ENCODE data around the gene MPHOSPH6.

The MPHOSPH6 gene

GRCh38 chr16:82190386-82190785 lies 20.4 kb upstream of the MPHOSPH6 start:
- H3K27ac ChIP-seq (ENCODE audit: low read depth, low read length), result no peak overlapping the region
- no peaks in the 10 kb centered on the region for H3K9me3 ChIP-seq (ENCODE audit: control insufficient read depth, insufficient read depth, low read length)

GRCh38 chr16:82187829-82188228 lies 17.8 kb upstream of the MPHOSPH6 start:
- H3K9ac ChIP-seq (ENCODE audit: low read depth, low read length), result no peak overlapping the region
- no peaks in the 10 kb centered on the region for H3K9me3 ChIP-seq (ENCODE audit: control insufficient read depth, insufficient read depth, low read length)
- no peak overlapping the region for H3K27ac ChIP-seq (ENCODE audit: low read depth, low read length)
- no peaks in the 10 kb centered on the region for H3K36me3 ChIP-seq (ENCODE audit: control insufficient read depth, insufficient read depth, low read length)
- H3K4me3 ChIP-seq (ENCODE audit: low read depth, low read length), result no peak overlapping the region
- no peaks in the 10 kb centered on the region for H3K27me3 ChIP-seq (ENCODE audit: control insufficient read depth, insufficient read depth, low read length)
- peaks cover 8% of the 10 kb centered on the region for H3K4me1 ChIP-seq (ENCODE audit: control insufficient read depth, insufficient read depth, low read length)

More at GRCh38 chr16:82190386-82190785, 20.4 kb upstream of the MPHOSPH6 start:
- H3K4me1 ChIP-seq (ENCODE audit: control insufficient read depth, insufficient read depth, low read length), result peaks cover 8% of the 10 kb centered on the region
- no peaks in the 10 kb centered on the region for H3K36me3 ChIP-seq (ENCODE audit: control insufficient read depth, insufficient read depth, low read length)
- no peak overlapping the region for H3K9ac ChIP-seq (ENCODE audit: low read depth, low read length)
- H3K27me3 ChIP-seq (ENCODE audit: control insufficient read depth, insufficient read depth, low read length), result no peaks in the 10 kb centered on the region
- H3K4me3 ChIP-seq (ENCODE audit: low read depth, low read length), result no peak overlapping the region

- Histone ChIP-seq H3K4me3 (ENCODE audit: low read depth, low read length) (no peak overlapping the region), H3K36me3 (ENCODE audit: control insufficient read depth, insufficient read depth, low read length) (no peaks in the 10 kb centered on the region), H3K9ac (ENCODE audit: low read depth, low read length) (no peak overlapping the region), H3K9me3 (ENCODE audit: control insufficient read depth, insufficient read depth, low read length) (no peaks in the 10 kb centered on the region), H3K27me3 (ENCODE audit: control insufficient read depth, insufficient read depth, low read length) (no peaks in the 10 kb centered on the region), H3K27ac (ENCODE audit: low read depth, low read length) (no peak overlapping the region), H3K4me1 (ENCODE audit: control insufficient read depth, insufficient read depth, low read length) (peaks cover 14% of the 10 kb centered on the region)
Observed at GRCh38 chr16:82185012-82185411, 15.0 kb upstream of the MPHOSPH6 start.

GRCh38 chr16:82184213-82184612 lies 14.2 kb upstream of the MPHOSPH6 start:
- no peak overlapping the region for H3K9ac ChIP-seq (ENCODE audit: low read depth, low read length)
- no peaks in the 10 kb centered on the region for H3K36me3 ChIP-seq (ENCODE audit: control insufficient read depth, insufficient read depth, low read length)
- no peaks in the 10 kb centered on the region for H3K27me3 ChIP-seq (ENCODE audit: control insufficient read depth, insufficient read depth, low read length)
- no peak overlapping the region for H3K27ac ChIP-seq (ENCODE audit: low read depth, low read length)
- no peaks in the 10 kb centered on the region for H3K9me3 ChIP-seq (ENCODE audit: control insufficient read depth, insufficient read depth, low read length)
- H3K4me3 ChIP-seq (ENCODE audit: low read depth, low read length), result no peak overlapping the region
- H3K4me1 ChIP-seq (ENCODE audit: control insufficient read depth, insufficient read depth, low read length), result peaks cover 12% of the 10 kb centered on the region

GRCh38 chr16:82183004-82183397 lies 13.0 kb upstream of the MPHOSPH6 start:
- no peak overlapping the region for H3K9ac ChIP-seq (ENCODE audit: low read depth, low read length)
- H3K27me3 ChIP-seq (ENCODE audit: control insufficient read depth, insufficient read depth, low read length), result no peaks in the 10 kb centered on the region
- no peaks in the 10 kb centered on the region for H3K36me3 ChIP-seq (ENCODE audit: control insufficient read depth, insufficient read depth, low read length)
- H3K9me3 ChIP-seq (ENCODE audit: control insufficient read depth, insufficient read depth, low read length), result no peaks in the 10 kb centered on the region
- no peak overlapping the region for H3K27ac ChIP-seq (ENCODE audit: low read depth, low read length)
- peaks cover 7% of the 10 kb centered on the region for H3K4me1 ChIP-seq (ENCODE audit: control insufficient read depth, insufficient read depth, low read length)
- H3K4me3 ChIP-seq (ENCODE audit: low read depth, low read length), result no peak overlapping the region

GRCh38 chr16:82182266-82183003 lies 12.4 kb upstream of the MPHOSPH6 start:
- no peaks in the 10 kb centered on the region for H3K36me3 ChIP-seq (ENCODE audit: control insufficient read depth, insufficient read depth, low read length)
- no peak overlapping the region for H3K9ac ChIP-seq (ENCODE audit: low read depth, low read length)
- H3K27ac ChIP-seq (ENCODE audit: low read depth, low read length), result no peak overlapping the region
- H3K4me3 ChIP-seq (ENCODE audit: low read depth, low read length), result no peak overlapping the region
- H3K9me3 ChIP-seq (ENCODE audit: control insufficient read depth, insufficient read depth, low read length), result no peaks in the 10 kb centered on the region
- H3K4me1 ChIP-seq (ENCODE audit: control insufficient read depth, insufficient read depth, low read length), result peaks cover 7% of the 10 kb centered on the region
- H3K27me3 ChIP-seq (ENCODE audit: control insufficient read depth, insufficient read depth, low read length), result no peaks in the 10 kb centered on the region

- H3K4me3 ChIP-seq (ENCODE audit: low read depth, low read length), result no peak overlapping the region
- no peak overlapping the region for H3K9ac ChIP-seq (ENCODE audit: low read depth, low read length)
- no peak overlapping the region for H3K27ac ChIP-seq (ENCODE audit: low read depth, low read length)
- no peaks in the 10 kb centered on the region for H3K27me3 ChIP-seq (ENCODE audit: control insufficient read depth, insufficient read depth, low read length)
- no peaks in the 10 kb centered on the region for H3K9me3 ChIP-seq (ENCODE audit: control insufficient read depth, insufficient read depth, low read length)
- H3K36me3 ChIP-seq (ENCODE audit: control insufficient read depth, insufficient read depth, low read length), result no peaks in the 10 kb centered on the region
- peaks cover 7% of the 10 kb centered on the region for H3K4me1 ChIP-seq (ENCODE audit: control insufficient read depth, insufficient read depth, low read length)
Observed at GRCh38 chr16:82181461-82182185, 11.6 kb upstream of the MPHOSPH6 start.

- no peaks in the 10 kb centered on the region for H3K27me3 ChIP-seq (ENCODE audit: control insufficient read depth, insufficient read depth, low read length)
- no peak overlapping the region for H3K27ac ChIP-seq (ENCODE audit: low read depth, low read length)
Observed at GRCh38 chr16:82178352-82178751, 8.3 kb upstream of the MPHOSPH6 start.

GRCh38 chr16:82177555-82177954 lies 7.5 kb upstream of the MPHOSPH6 start:
- Histone ChIP-seq H3K4me1 (ENCODE audit: control insufficient read depth, insufficient read depth, low read length) (peaks cover 11% of the 10 kb centered on the region), H3K27me3 (ENCODE audit: control insufficient read depth, insufficient read depth, low read length) (peaks cover 6% of the 10 kb centered on the region), H3K9me3 (ENCODE audit: control insufficient read depth, insufficient read depth, low read length) (no peaks in the 10 kb centered on the region), H3K4me3 (ENCODE audit: low read depth, low read length) (no peak overlapping the region), H3K27ac (ENCODE audit: low read depth, low read length) (no peak overlapping the region), H3K9ac (ENCODE audit: low read depth, low read length) (no peak overlapping the region), H3K36me3 (ENCODE audit: control insufficient read depth, insufficient read depth, low read length) (no peaks in the 10 kb centered on the region)

More at GRCh38 chr16:82178352-82178751, 8.3 kb upstream of the MPHOSPH6 start:
- Histone ChIP-seq H3K4me1 (ENCODE audit: control insufficient read depth, insufficient read depth, low read length) (peaks cover 11% of the 10 kb centered on the region), H3K9ac (ENCODE audit: low read depth, low read length) (no peak overlapping the region), H3K4me3 (ENCODE audit: low read depth, low read length) (no peak overlapping the region), H3K36me3 (ENCODE audit: control insufficient read depth, insufficient read depth, low read length) (no peaks in the 10 kb centered on the region), H3K9me3 (ENCODE audit: control insufficient read depth, insufficient read depth, low read length) (no peaks in the 10 kb centered on the region)

- H3K9me3 ChIP-seq (ENCODE audit: control insufficient read depth, insufficient read depth, low read length), result no peaks in the 10 kb centered on the region
- no peak overlapping the region for H3K27ac ChIP-seq (ENCODE audit: low read depth, low read length)
- no peaks in the 10 kb centered on the region for H3K36me3 ChIP-seq (ENCODE audit: control insufficient read depth, insufficient read depth, low read length)
- no peak overlapping the region for H3K4me3 ChIP-seq (ENCODE audit: low read depth, low read length)
- H3K4me1 ChIP-seq (ENCODE audit: control insufficient read depth, insufficient read depth, low read length), result 0 out of 2 replicates have a peak, but pooled peaks cover 4% of the 10 kb centered on the region
- H3K27me3 ChIP-seq (ENCODE audit: control insufficient read depth, insufficient read depth, low read length), result peaks cover 20% of the 10 kb centered on the region
- H3K9ac ChIP-seq (ENCODE audit: low read depth, low read length), result no peak overlapping the region
Observed at GRCh38 chr16:82176204-82176603, 6.2 kb upstream of the MPHOSPH6 start.

- no peak overlapping the region for H3K9ac ChIP-seq (ENCODE audit: low read depth, low read length)
- peaks cover 25% of the 10 kb centered on the region for H3K27me3 ChIP-seq (ENCODE audit: control insufficient read depth, insufficient read depth, low read length)
- H3K4me3 ChIP-seq (ENCODE audit: low read depth, low read length), result no peak overlapping the region
- H3K27ac ChIP-seq (ENCODE audit: low read depth, low read length), result no peak overlapping the region
- no peaks in the 10 kb centered on the region for H3K9me3 ChIP-seq (ENCODE audit: control insufficient read depth, insufficient read depth, low read length)
- no peaks in the 10 kb centered on the region for H3K36me3 ChIP-seq (ENCODE audit: control insufficient read depth, insufficient read depth, low read length)
- H3K4me1 ChIP-seq (ENCODE audit: control insufficient read depth, insufficient read depth, low read length), result 0 out of 2 replicates have a peak, but pooled peaks cover 4% of the 10 kb centered on the region
Observed at GRCh38 chr16:82175627-82176026, 5.6 kb upstream of the MPHOSPH6 start.
